Measurements from ENCODE around the gene SEC22A. TPM values are rescaled to one million over a fixed set of nuclear protein-coding genes. Genes with fewer than 3 reads are reported as not detected.

The SEC22A gene
- total RNA-seq, 1 donor from 2014 or later, result 17.7 TPM

GRCh38 chr3:123315271-123315595 is 113.5 kb downstream of the SEC22A start:
- Histone ChIP-seq H3K9me3 (no peaks in the 10 kb centered on the region), H3K4me1 (no peaks in the 10 kb centered on the region), H3K4me3 (no peak overlapping the region), H3K27ac (no peak overlapping the region), H3K27me3 (no peaks in the 10 kb centered on the region), H3K36me3 (no peaks in the 10 kb centered on the region)
- intact Hi-C loops (cut with DNase I), result no loop called here
- DNase-seq (ENCODE audit: extremely low spot score in 2 of 2), result no peak
- TF ChIP-seq CTCF (IDR thresholded peaks at IDR 0.05), result no peak
- no peak for TF ChIP-seq POLR2AphosphoS5 (IDR thresholded peaks at IDR 0.05; ENCODE audit: insufficient read depth in 1 of 2, low read depth in 1 of 2)
- no peak for TF ChIP-seq POLR2A (IDR thresholded peaks at IDR 0.05)

- Histone ChIP-seq H3K27ac (no peak overlapping the region), H3K27me3 (no peaks in the 10 kb centered on the region), H3K4me1 (no peaks in the 10 kb centered on the region), H3K4me3 (no peak overlapping the region), H3K9me3 (no peaks in the 10 kb centered on the region), H3K36me3 (no peaks in the 10 kb centered on the region)
- intact Hi-C loops (cut with DNase I), result no loop called here
- TF ChIP-seq POLR2AphosphoS5 (IDR thresholded peaks at IDR 0.05; ENCODE audit: insufficient read depth in 1 of 2, low read depth in 1 of 2) (no peak), CTCF (IDR thresholded peaks at IDR 0.05) (no peak), POLR2A (IDR thresholded peaks at IDR 0.05) (no peak)
- DNase-seq (ENCODE audit: extremely low spot score in 2 of 2), result no peak
These were observed 116.0 kb downstream of the SEC22A start for GRCh38 chr3:123317716-123318115.

- Histone ChIP-seq H3K4me3 (no peak overlapping the region), H3K36me3 (no peaks in the 10 kb centered on the region), H3K9me3 (no peaks in the 10 kb centered on the region), H3K27ac (no peak overlapping the region), H3K27me3 (no peaks in the 10 kb centered on the region), H3K4me1 (no peaks in the 10 kb centered on the region)
- DNase-seq (ENCODE audit: extremely low spot score in 2 of 2), result no peak
- intact Hi-C loops (cut with DNase I), result no loop called here
- TF ChIP-seq POLR2AphosphoS5 (IDR thresholded peaks at IDR 0.05; ENCODE audit: insufficient read depth in 1 of 2, low read depth in 1 of 2) (no peak), CTCF (IDR thresholded peaks at IDR 0.05) (no peak), POLR2A (IDR thresholded peaks at IDR 0.05) (no peak)
These were observed 116.6 kb downstream of the SEC22A start for GRCh38 chr3:123318374-123318773.

- Histone ChIP-seq H3K36me3 (no peaks in the 10 kb centered on the region), H3K4me1 (no peaks in the 10 kb centered on the region), H3K9me3 (no peaks in the 10 kb centered on the region), H3K27ac (no peak overlapping the region), H3K27me3 (no peaks in the 10 kb centered on the region), H3K4me3 (no peak overlapping the region)
- DNase-seq (ENCODE audit: extremely low spot score in 2 of 2), result no peak
- intact Hi-C loops (cut with DNase I), result loop anchor here (10.0 kb wide), 1 partner anchor 235 kb away; no protein-coding TSS in a partner anchor
- TF ChIP-seq POLR2A (IDR thresholded peaks at IDR 0.05) (no peak), POLR2AphosphoS5 (IDR thresholded peaks at IDR 0.05; ENCODE audit: insufficient read depth in 1 of 2, low read depth in 1 of 2) (no peak), CTCF (IDR thresholded peaks at IDR 0.05) (no peak)
These were observed 118.0 kb downstream of the SEC22A start for GRCh38 chr3:123319760-123320159.

- DNase-seq (ENCODE audit: extremely low spot score in 2 of 2), result no peak
- no peaks in the 10 kb centered on the region for H3K27me3 ChIP-seq
- H3K4me1 ChIP-seq, result no peaks in the 10 kb centered on the region
- intact Hi-C loops (cut with DNase I), result loop anchor here (10.0 kb wide), 1 partner anchor 235 kb away; no protein-coding TSS in a partner anchor
- H3K36me3 ChIP-seq, result no peaks in the 10 kb centered on the region
- no peak overlapping the region for H3K4me3 ChIP-seq
- H3K27ac ChIP-seq, result no peak overlapping the region
- H3K9me3 ChIP-seq, result no peaks in the 10 kb centered on the region
- TF ChIP-seq POLR2A (IDR thresholded peaks at IDR 0.05) (no peak), POLR2AphosphoS5 (IDR thresholded peaks at IDR 0.05; ENCODE audit: insufficient read depth in 1 of 2, low read depth in 1 of 2) (no peak), CTCF (IDR thresholded peaks at IDR 0.05) (no peak)
These were observed 118.5 kb downstream of the SEC22A start for GRCh38 chr3:123320221-123320620.
